H1 (cell line): ENCODE results near the gene NUSAP1. TPM values are rescaled to one million over a fixed set of nuclear protein-coding genes. Genes with fewer than 3 reads are reported as not detected.

Experiments used
- BACH1 ChIP-seq: IDR thresholded peaks from 2 replicates; pipeline ENCODE4 v1.6.1; 2012; ENCODE audit warnings: low read length, improper control_type of control experiment
- CHD1 ChIP-seq: IDR thresholded peaks from 2 replicates; pipeline ENCODE4 v1.6.1; 2012; ENCODE audit warnings: low read depth, low read length, improper control_type of control experiment
- CHD2 ChIP-seq: IDR thresholded peaks from 2 replicates; pipeline ENCODE4 v1.6.1; 2012; ENCODE audit warnings: low read length, improper control_type of control experiment
- EZH2 ChIP-seq: fragments of 200-600 bp; sonication (generic); IDR thresholded peaks from 2 replicates; pipeline ENCODE4 v1.7.1; 2012; ENCODE audit warnings: low read depth, mild to moderate bottlenecking, moderate library complexity, low read length, inconsistent platforms; ENCODE audit not compliant: severe bottlenecking
- HDAC6 ChIP-seq: IDR thresholded peaks from one replicate; pipeline ENCODE4 v1.7.1; 2012; ENCODE audit warnings: low read depth, mild to moderate bottlenecking, inconsistent platforms, low read length, moderate library complexity
- JUND ChIP-seq: IDR thresholded peaks from 2 replicates; pipeline ENCODE4 v1.6.1; 2011; ENCODE audit warnings: mild to moderate bottlenecking, improper control_type of control experiment, low read length
- SIN3A ChIP-seq, 2 experiments: IDR thresholded peaks in 1 of 2; conservative IDR thresholded peaks in 1 of 2; 2 replicates each; pipeline ENCODE4 v1.6.1; 2011 to 2012; ENCODE audit warnings: low read length in 2 of 2, improper control_type of control experiment in 1 of 2, low read depth in 1 of 2, mild to moderate bottlenecking in 1 of 2
- SIX5 ChIP-seq: IDR thresholded peaks from 2 replicates; pipeline ENCODE4 v1.6.1; 2011; ENCODE audit warnings: mild to moderate bottlenecking, low read depth, low read length
- SP1 ChIP-seq: IDR thresholded peaks from 2 replicates; pipeline ENCODE4 v1.6.1; 2011; ENCODE audit warnings: low read depth, low read length
- SP4 ChIP-seq: IDR thresholded peaks from 2 replicates; pipeline ENCODE4 v1.6.1; 2012; ENCODE audit warnings: low read length, inconsistent platforms
- TAF7 ChIP-seq: optimal IDR thresholded peaks from 2 replicates; pipeline ENCODE3; 2011; ENCODE audit warnings: low read depth, mild to moderate bottlenecking, inconsistent platforms, low read length, moderate library complexity, borderline replicate concordance
- TBP ChIP-seq: IDR thresholded peaks from 2 replicates; pipeline ENCODE4 v1.6.1; 2011; ENCODE audit warnings: low read depth, low read length, improper control_type of control experiment
- TEAD4 ChIP-seq: IDR thresholded peaks from 2 replicates; pipeline ENCODE4 v1.6.1; 2012; ENCODE audit warnings: low read depth, low read length, inconsistent platforms, mixed read lengths
- polyA plus RNA-seq, 7 experiments: library from polyadenylated mRNA; depleted of rRNA in 3 of 7; stranded (reverse) in 5 of 7; unstranded in 2 of 7; fragments of >200 nt in 5 of 7; fragments of 200-250 nt in 2 of 7; gene quantifications; 1 replicate in 5 of 7; 2 replicates in 1 of 7; 4 replicates in 1 of 7; pipeline versions ENCODE4 v1.2.1 to v1.2.3, GENCODE V29; 2011 to 2013; ENCODE audit warnings: missing spikeins in 2 of 7, mixed read lengths in 2 of 7
- total RNA-seq: library from RNA; stranded (reverse); fragmentation: NEBNext Ultra II Directional; extraction: Animal tissue kit (Norgen Biotek cat#: 25700); gene quantifications from 2 replicates; pipeline ENCODE4 v1.2.1, GENCODE V29; 2021
- TF ChIP-seq, protein P1 (sequence below): IDR thresholded peaks from 2 replicates; pipeline ENCODE4 v1.6.1; 2012; ENCODE audit warnings: low read length, inconsistent platforms
- TF ChIP-seq, protein P2 (sequence below): IDR thresholded peaks from 2 replicates; pipeline ENCODE4 v1.6.1; 2012; ENCODE audit warnings: inconsistent platforms

Gene NUSAP1
- total and polyA plus RNA-seq, 2 of the 8 experiments (the other 6 are each of a cell fraction or from before 2014, with no cell fraction given): 60.8 to 144 TPM

DNA sequence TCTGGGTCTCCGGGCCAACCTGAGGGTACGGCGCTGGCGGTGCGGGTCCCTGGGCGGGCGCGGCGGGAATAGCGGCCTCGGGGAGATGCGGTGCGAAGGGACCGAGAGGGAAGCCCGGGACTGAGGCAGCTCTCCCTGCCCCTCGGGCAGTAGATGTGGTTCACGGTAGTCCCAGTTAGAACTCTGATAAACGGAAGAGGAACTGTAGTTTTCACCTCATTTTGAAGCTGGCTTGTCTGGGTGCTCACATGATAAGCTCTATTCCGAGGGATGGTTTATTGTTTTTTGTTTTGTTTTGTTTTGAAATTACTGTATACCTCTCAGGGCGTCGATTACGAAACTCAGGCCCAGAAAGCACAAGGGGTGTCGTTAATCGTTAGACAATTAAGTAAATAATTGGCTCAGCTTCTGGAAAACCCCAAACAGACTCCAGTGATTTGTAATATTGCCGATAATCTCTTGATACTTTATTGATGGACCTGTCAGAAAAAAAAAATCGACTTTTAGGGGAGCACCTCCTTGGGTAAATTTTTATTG is 413 bp downstream of the NUSAP1 start (continued):
- TF ChIP-seq TBP (peak; percentile 72), HDAC6 (no peak), SP1 (no peak), BACH1 (no peak), SIX5 (no peak), JUND (no peak), CHD1 (no peak), SIN3A (conservative IDR thresholded peaks at IDR 0.05 in 1 of 2, IDR thresholded peaks at IDR 0.05 in 1 of 2; ENCODE audit: low read depth in 1 of 2, low read length in 2 of 2) (0 out of 4 replicates have a peak, but pooled peaks of 1 of the 2 experiments have one; percentile 73), CHD2 (no peak), EZH2 (no peak), SP4 (no peak), TAF7 (no peak), TEAD4 (no peak)
- TF ChIP-seq, protein P1, sequence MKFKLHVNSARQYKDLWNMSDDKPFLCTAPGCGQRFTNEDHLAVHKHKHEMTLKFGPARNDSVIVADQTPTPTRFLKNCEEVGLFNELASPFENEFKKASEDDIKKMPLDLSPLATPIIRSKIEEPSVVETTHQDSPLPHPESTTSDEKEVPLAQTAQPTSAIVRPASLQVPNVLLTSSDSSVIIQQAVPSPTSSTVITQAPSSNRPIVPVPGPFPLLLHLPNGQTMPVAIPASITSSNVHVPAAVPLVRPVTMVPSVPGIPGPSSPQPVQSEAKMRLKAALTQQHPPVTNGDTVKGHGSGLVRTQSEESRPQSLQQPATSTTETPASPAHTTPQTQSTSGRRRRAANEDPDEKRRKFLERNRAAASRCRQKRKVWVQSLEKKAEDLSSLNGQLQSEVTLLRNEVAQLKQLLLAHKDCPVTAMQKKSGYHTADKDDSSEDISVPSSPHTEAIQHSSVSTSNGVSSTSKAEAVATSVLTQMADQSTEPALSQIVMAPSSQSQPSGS: no peak
- TF ChIP-seq, protein P2, sequence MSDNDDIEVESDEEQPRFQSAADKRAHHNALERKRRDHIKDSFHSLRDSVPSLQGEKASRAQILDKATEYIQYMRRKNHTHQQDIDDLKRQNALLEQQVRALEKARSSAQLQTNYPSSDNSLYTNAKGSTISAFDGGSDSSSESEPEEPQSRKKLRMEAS: no peak
